Pancreas (tissue), 10 donors: Measurements from ENCODE around the gene RNF212B. TPM values are rescaled to one million over a fixed set of nuclear protein-coding genes. Genes with fewer than 3 reads are reported as not detected.

ENCODE experiments used
- ATAC-seq, 4 donors: fragments of 200-7000 bp; cut with Tn5 transposase; one replicate each; pipeline versions ENCODE4 v1.8.0 to v1.9.1; 2020; ENCODE audit warnings: mild to moderate bottlenecking in 4 of 4, moderate library complexity in 4 of 4
- DNase-seq, 6 donors: peaks; one replicate each; pipeline ENCODE4 v3.0.0-alpha.2; 2020
- FAIRE-seq: peaks from 2 replicates; lab custom pipeline; 2012; peaks lifted over from hg19 to GRCh38; lab: Jason Lieb, UNC
- H3K27ac ChIP-seq, 4 donors: fragments of 200-600 bp; sonication (generic); 1 replicate in 3 of 4; 2 replicates in 1 of 4; pipeline versions ENCODE4 v1.5.0 to v1.8.0; 2020
- H3K27me3 ChIP-seq, 4 donors: fragments of 200-600 bp; one replicate each; pipeline ENCODE4 v1.8.0; 2021
- H3K36me3 ChIP-seq, 3 donors: fragments of 200-600 bp; sonication (generic) in 1 of 3; one replicate each; pipeline versions ENCODE4 v1.5.0 to v1.8.0; 2020 to 2021
- H3K4me1 ChIP-seq, 3 donors: fragments of 200-600 bp; one replicate each; pipeline ENCODE4 v1.8.0; 2021
- H3K4me3 ChIP-seq, 4 donors: fragments of 200-600 bp; sonication (generic) in 2 of 4; one replicate each; pipeline versions ENCODE4 v1.5.0 to v1.8.0; 2020 to 2021
- H3K9me3 ChIP-seq, 4 donors: fragments of 200-600 bp; one replicate each; pipeline ENCODE4 v1.8.0; 2021
- CTCF ChIP-seq, 4 donors: fragments of 200-600 bp; sonication (generic) in 3 of 4; IDR thresholded peaks; one replicate each; pipeline versions ENCODE4 v1.5.0 to v1.8.0; 2021; ENCODE audit warnings: antibody characterized with exemption in 4 of 4
- WGBS, 2 donors: extraction: QIAGEN DNeasy Blood & Tissue Kit; methylation state at CpG; one replicate each; pipeline ENCODE4 v1.1.7; 2013; 5-methylcytosine and 5-hydroxymethylcytosine counted together
- intact Hi-C, 3 donors: fragments of 100-400 bp; cut with DNase I; formaldehyde crosslinking; loops; one replicate each; pipeline versions ENCODE4 v1.11.1 to v1.14.2; 2022
- polyA plus RNA-seq, 2 donors: library from polyadenylated mRNA; stranded (reverse); fragments of 200-250 nt; gene quantifications; one replicate each; pipeline ENCODE4 v1.2.3, GENCODE V29; 2013
- total RNA-seq, 6 donors: library from RNA; stranded (reverse); fragmentation: NEBNext Ultra II Directional in 4 of 6; extraction: Animal tissue kit (Norgen Biotek cat#: 25700) in 4 of 6; gene quantifications; one replicate each; pipeline versions ENCODE4 v1.2.1 to v1.2.4, GENCODE V29; 2021 to 2023
- donor health status: healthy with polysubstance abuse.
- donor health status: DM: no; HTN: no; CAD: no; lungs with moderate emphysema.
- donor health status: DM: no; HTN: no; CAD: no.
- donor health status: control.
- donor health status: control.
- donor health status: Bipolar disorder and iron deficiency.
- donor health status: DM: yes; HTN: yes; CAD: no.
- donor health status: DM: no; HTN: no; CAD: no.
- donor health status: DM: no; HTN: no; CAD: no.
- donor health status: DM: yes; HTN: yes; CAD: no.

RNF212B gene
- total and polyA plus RNA-seq, 8 donors, result 0.12 to 0.29 TPM; not detected in 6

GRCh38 chr14:23310546-23310945 lies 72.8 kb downstream of the RNF212B start:
- Histone ChIP-seq H3K4me1 (peaks cover 9 to 23% (median 19%) of the 10 kb centered on the region in 3 donors), H3K4me3 (no peak overlapping the region), H3K9me3 (no peaks in the 10 kb centered on the region), H3K27me3 (no peaks in the 10 kb centered on the region), H3K36me3 (peaks cover 0 to 5% (median 0%) of the 10 kb centered on the region in 3 donors), H3K27ac (no peak overlapping the region)
- WGBS, 2 donors, result 94 to 95% methylated on average over 1 of the region's 1 CpG
- intact Hi-C loops, result no loop called here
- FAIRE-seq (no peak), DNase-seq (no peak), ATAC-seq (no peak)
- no peak for TF ChIP-seq CTCF (IDR thresholded peaks at IDR 0.05)

- WGBS, 2 donors, result 79 to 82% methylated on average over 5 of the region's 5 CpGs
- peaks cover 0 to 4% (median 3%) of the 10 kb centered on the region in 3 donors for H3K4me1 ChIP-seq
- H3K36me3 ChIP-seq, result no peaks in the 10 kb centered on the region
- no peaks in the 10 kb centered on the region for H3K9me3 ChIP-seq
- intact Hi-C loops, result no loop called here
- H3K27me3 ChIP-seq, result no peaks in the 10 kb centered on the region
- no peak overlapping the region for H3K27ac ChIP-seq
- no peak for TF ChIP-seq CTCF (IDR thresholded peaks at IDR 0.05)
- DNase-seq (no peak), ATAC-seq (no peak), FAIRE-seq (no peak)
- H3K4me3 ChIP-seq, result no peak overlapping the region
These were observed 78.6 kb downstream of the RNF212B start for GRCh38 chr14:23316300-23316699.

GRCh38 chr14:23319746-23320583 lies 82.2 kb downstream of the RNF212B start:
- 90 to 93% methylated on average over 17 of the region's 17 CpGs for WGBS, 2 donors
- no peak for TF ChIP-seq CTCF (IDR thresholded peaks at IDR 0.05)
- DNase-seq (peak in 3 of 6 donors; percentile 23 to 39 (median 31)), ATAC-seq (no peak), FAIRE-seq (no peak)
- peak overlapping the region; percentile 74 to 91 (median 82) for H3K27ac ChIP-seq
- H3K27me3 ChIP-seq, result no peaks in the 10 kb centered on the region
- H3K4me1 ChIP-seq, result peaks cover 4 to 15% (median 9%) of the 10 kb centered on the region in 3 donors
- H3K9me3 ChIP-seq, result no peaks in the 10 kb centered on the region
- H3K4me3 ChIP-seq, result peak overlapping the region in 2 of 4 donors; percentile 34 to 90
- intact Hi-C loops, result no loop called here
- H3K36me3 ChIP-seq, result peaks cover 0 to 21% (median 13%) of the 10 kb centered on the region in 3 donors

- DNase-seq (peak; percentile 98 to 100 (median 99)), FAIRE-seq (peak; percentile 95), ATAC-seq (peak; percentile 90 to 95 (median 92))
- Histone ChIP-seq H3K4me1 (peaks cover 4 to 15% (median 9%) of the 10 kb centered on the region in 3 donors), H3K4me3 (peak within 1 kb of the TSS; percentile 76 to 90 (median 86)), H3K27ac (peak within 1 kb of the TSS; percentile 89 to 95 (median 92)), H3K36me3 (peaks cover 0 to 26% (median 13%) of the 10 kb centered on the region in 3 donors), H3K27me3 (no peaks in the 10 kb centered on the region), H3K9me3 (no peaks in the 10 kb centered on the region)
- WGBS, 2 donors, result 5% methylated on average over 56 to 63 of the region's 63 CpGs
- no peak for TF ChIP-seq CTCF (IDR thresholded peaks at IDR 0.05)
- intact Hi-C loops, result no loop called here
These were observed 83.1 kb downstream of the RNF212B start, which contains the start of gene PABPN1 for GRCh38 chr14:23320584-23321571. TSS of gene PABPN1 (plus strand) at chr14:23321457. CDS start at chr14:23321470, 13 bp downstream.
